DND-41 (cell line): ENCODE data around the gene NIM1K.

Experiments used
- ATAC-seq: fragments of 200-7000 bp; cut with Tn5 transposase; 3 replicates; pipeline ENCODE4 v1.9.1; 2021; ENCODE audit warnings: low read depth; ENCODE audit not compliant: insufficient read depth
- DNase-seq: peaks from one replicate; pipeline ENCODE4 v3.0.0-alpha.2; 2020
- H2AFZ ChIP-seq: 2 replicates; pipeline ENCODE4 v1.6.0; 2012; ENCODE audit warnings: low read depth, low read length
- H3K27ac ChIP-seq: 2 replicates; pipeline ENCODE4 v1.5.1; 2012; ENCODE audit warnings: low read length, inconsistent platforms
- H3K27me3 ChIP-seq: fragments of 200-600 bp; sonication (generic); 2 replicates; pipeline ENCODE4 v1.6.0; 2012; ENCODE audit warnings: low read length, mild to moderate bottlenecking, inconsistent platforms; ENCODE audit not compliant: insufficient read depth, poor library complexity
- H3K36me3 ChIP-seq: 2 replicates; pipeline ENCODE4 v1.5.1; 2012; ENCODE audit warnings: low read length, inconsistent platforms; ENCODE audit not compliant: insufficient read depth
- H3K4me1 ChIP-seq: 2 replicates; pipeline ENCODE4 v1.5.1; 2012; ENCODE audit warnings: mild to moderate bottlenecking, low read length; ENCODE audit not compliant: insufficient read depth
- H3K4me2 ChIP-seq: 2 replicates; pipeline ENCODE4 v1.6.0; 2012; ENCODE audit warnings: mild to moderate bottlenecking, moderate library complexity, low read length, inconsistent platforms; ENCODE audit not compliant: insufficient read depth
- H3K4me3 ChIP-seq, 2 experiments: fragments of 200-600 bp in 1 of 2; shearing (Covaris generic) in 1 of 2; 2 replicates each; pipeline ENCODE4 v1.5.1; 2012 to 2016; ENCODE audit warnings: inconsistent platforms in 2 of 2, low read length in 2 of 2, mild to moderate bottlenecking in 2 of 2, low read depth in 1 of 2, moderate library complexity in 1 of 2
- H3K79me2 ChIP-seq: 2 replicates; pipeline ENCODE4 v1.6.0; 2012; ENCODE audit warnings: low read length, inconsistent platforms; ENCODE audit not compliant: insufficient read depth
- H3K9ac ChIP-seq: 2 replicates; pipeline ENCODE4 v1.6.0; 2012; ENCODE audit warnings: low read depth, mild to moderate bottlenecking, inconsistent platforms, low read length, moderate library complexity
- H3K9me3 ChIP-seq: 2 replicates; pipeline ENCODE4 v1.5.1; 2012; ENCODE audit warnings: low read length, moderate library complexity, mild to moderate bottlenecking, inconsistent platforms; ENCODE audit not compliant: insufficient read depth, severe bottlenecking
- H4K20me1 ChIP-seq: 2 replicates; pipeline ENCODE4 v1.6.0; 2012; ENCODE audit warnings: low read length; ENCODE audit not compliant: insufficient read depth
- EZH2 ChIP-seq: IDR thresholded peaks from 3 replicates; pipeline ENCODE4 v1.6.1; 2012; ENCODE audit warnings: borderline replicate concordance, low read depth, mild to moderate bottlenecking, moderate library complexity, low read length, inconsistent platforms; ENCODE audit not compliant: severe bottlenecking
- TF ChIP-seq, protein P1 (sequence below): IDR thresholded peaks from 2 replicates; pipeline ENCODE4 v1.5.1; 2012; ENCODE audit warnings: borderline replicate concordance, low read length, moderate library complexity, mild to moderate bottlenecking; ENCODE audit not compliant: poor library complexity, severe bottlenecking; ENCODE audit errors: extremely low read depth

NIM1K gene

DNA sequence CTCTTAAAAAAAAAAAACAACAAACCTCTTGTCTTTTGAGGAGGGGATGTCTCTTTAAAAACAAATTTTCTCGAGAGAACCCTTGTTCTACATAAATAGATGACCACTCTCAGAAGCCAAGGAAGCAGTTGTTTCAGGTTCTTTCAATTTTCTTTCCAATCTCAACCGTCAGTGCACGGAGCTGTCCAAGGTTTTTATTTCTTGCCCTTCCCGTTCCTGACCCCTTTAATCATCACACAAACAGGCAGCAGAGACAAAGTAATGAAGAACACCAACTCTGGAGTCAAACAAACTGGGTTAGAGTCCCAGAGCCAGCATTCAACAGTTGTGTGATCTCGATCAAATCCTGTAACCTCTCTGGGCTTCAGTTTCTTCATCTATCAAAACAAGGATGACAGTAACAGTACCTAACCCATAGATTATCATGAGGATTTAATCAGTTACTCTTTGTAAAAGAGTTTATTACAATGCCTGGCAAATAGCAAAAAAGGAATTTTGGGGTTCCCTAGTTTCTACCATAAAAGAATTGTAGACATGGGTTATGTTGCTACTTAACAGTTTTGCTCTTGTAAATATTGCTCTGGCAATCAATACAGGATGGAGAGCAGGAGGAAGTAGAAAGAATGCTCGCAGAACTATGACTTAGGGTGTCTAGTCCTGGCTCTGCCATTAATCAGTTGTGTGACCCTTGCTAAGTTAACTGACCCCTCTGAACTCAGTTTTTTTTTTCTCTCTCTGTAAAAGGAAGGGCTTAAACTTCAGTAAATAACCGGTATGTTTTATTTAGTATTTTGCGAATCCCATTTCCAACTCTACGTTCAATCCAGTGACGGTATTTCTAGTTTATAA lies 1.0 kb upstream of the NIM1K start:
- no peak overlapping the region for H3K9ac ChIP-seq
- H4K20me1 ChIP-seq, result no peaks in the 10 kb centered on the region
- DNase-seq, result no peak
- no peaks in the 10 kb centered on the region for H3K9me3 ChIP-seq
- H3K79me2 ChIP-seq, result no peaks in the 10 kb centered on the region
- TF ChIP-seq EZH2, result no peak
- TF ChIP-seq, protein P1, sequence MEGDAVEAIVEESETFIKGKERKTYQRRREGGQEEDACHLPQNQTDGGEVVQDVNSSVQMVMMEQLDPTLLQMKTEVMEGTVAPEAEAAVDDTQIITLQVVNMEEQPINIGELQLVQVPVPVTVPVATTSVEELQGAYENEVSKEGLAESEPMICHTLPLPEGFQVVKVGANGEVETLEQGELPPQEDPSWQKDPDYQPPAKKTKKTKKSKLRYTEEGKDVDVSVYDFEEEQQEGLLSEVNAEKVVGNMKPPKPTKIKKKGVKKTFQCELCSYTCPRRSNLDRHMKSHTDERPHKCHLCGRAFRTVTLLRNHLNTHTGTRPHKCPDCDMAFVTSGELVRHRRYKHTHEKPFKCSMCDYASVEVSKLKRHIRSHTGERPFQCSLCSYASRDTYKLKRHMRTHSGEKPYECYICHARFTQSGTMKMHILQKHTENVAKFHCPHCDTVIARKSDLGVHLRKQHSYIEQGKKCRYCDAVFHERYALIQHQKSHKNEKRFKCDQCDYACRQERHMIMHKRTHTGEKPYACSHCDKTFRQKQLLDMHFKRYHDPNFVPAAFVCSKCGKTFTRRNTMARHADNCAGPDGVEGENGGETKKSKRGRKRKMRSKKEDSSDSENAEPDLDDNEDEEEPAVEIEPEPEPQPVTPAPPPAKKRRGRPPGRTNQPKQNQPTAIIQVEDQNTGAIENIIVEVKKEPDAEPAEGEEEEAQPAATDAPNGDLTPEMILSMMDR, result no peak
- H3K36me3 ChIP-seq, result no peaks in the 10 kb centered on the region
- no peak overlapping the region for H3K4me3 ChIP-seq
- H3K27ac ChIP-seq, result no peak overlapping the region
- no peaks in the 10 kb centered on the region for H3K4me1 ChIP-seq
- no peak for ATAC-seq
- no peak overlapping the region for H3K4me2 ChIP-seq
- no peak overlapping the region for H2AFZ ChIP-seq
- H3K27me3 ChIP-seq, result no peaks in the 10 kb centered on the region

DNA sequence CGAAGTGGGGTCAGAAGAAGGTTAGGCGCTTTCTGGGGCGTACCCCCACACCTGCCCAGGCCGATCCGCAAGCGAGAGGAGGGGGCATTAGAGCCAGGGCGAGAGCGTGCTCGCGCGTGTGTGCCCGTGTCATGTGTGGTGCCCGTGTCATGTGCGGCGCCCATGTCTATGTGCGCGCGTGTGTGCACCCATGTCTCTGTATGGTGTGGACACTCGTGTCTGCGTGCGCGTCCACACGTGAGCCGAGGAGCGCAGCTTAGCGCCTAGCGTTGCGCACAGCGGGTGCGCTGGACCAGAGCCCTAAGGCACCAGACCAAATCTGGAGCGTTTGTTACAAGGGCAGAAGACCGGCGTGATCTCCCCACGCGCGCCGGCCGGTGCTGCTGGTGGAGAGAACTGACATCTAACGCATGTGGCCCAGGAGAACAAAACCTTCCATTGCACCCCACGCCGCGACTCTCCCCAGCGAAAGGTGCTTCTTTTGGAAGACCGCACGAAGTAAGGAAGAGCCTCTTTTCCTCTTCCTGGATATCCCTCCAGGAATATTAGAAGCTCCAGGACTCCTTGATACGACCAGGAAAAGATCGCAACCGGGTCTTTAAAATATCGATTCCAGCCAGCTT lies 644 bp downstream of the NIM1K start:
- DNase-seq, result no peak
- Histone ChIP-seq H3K27me3 (no peaks in the 10 kb centered on the region), H3K4me3 (no peak overlapping the region), H3K36me3 (no peaks in the 10 kb centered on the region), H3K79me2 (no peaks in the 10 kb centered on the region), H3K9ac (no peak overlapping the region), H3K9me3 (no peaks in the 10 kb centered on the region), H4K20me1 (no peaks in the 10 kb centered on the region), H3K4me2 (no peak overlapping the region), H3K4me1 (no peaks in the 10 kb centered on the region), H3K27ac (no peak overlapping the region), H2AFZ (no peak overlapping the region)
- no peak for TF ChIP-seq EZH2
- TF ChIP-seq, protein P1, result no peak
- no peak for ATAC-seq

DNA sequence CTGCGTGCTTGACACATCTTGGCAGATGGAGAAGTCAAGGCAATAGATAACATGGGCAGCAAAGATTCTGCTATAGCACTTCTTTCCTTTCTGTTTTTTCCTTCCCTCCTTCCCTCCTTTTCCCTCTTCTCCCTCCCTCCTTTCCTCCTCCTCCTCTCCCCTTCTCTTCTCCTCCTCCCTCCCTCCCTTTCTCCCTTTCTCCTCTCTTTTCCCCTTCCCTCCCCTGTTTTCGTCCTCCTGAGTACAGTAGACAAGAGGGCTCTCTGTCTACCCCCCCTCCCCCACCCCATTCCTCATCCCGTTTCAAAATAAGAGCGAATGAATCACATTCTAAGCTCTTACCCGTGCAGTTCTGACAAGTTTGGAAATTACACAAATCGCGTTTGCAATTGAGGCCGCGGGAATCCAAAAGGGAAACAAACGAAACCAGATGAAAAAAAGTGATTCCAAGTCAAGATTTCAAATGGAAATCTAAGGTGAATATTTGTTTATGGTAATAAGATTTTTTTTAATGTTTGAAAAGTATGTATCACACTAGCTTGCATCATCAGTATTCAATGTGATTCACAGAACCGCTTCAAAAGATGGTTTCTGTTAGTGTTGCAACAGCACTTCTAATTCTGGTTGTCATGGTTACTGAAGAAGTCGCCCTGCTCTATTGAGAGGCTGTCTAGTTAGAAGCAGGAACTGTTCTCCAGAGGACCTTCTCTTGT lies 1.3 kb downstream of the NIM1K start:
- no peak overlapping the region for H3K27ac ChIP-seq
- no peak for TF ChIP-seq EZH2
- TF ChIP-seq, protein P1, result no peak
- H3K4me2 ChIP-seq, result no peak overlapping the region
- no peaks in the 10 kb centered on the region for H3K36me3 ChIP-seq
- ATAC-seq (no peak; the same call in 2 of the 3 replicates), DNase-seq (no peak)
- no peaks in the 10 kb centered on the region for H4K20me1 ChIP-seq
- H3K79me2 ChIP-seq, result no peaks in the 10 kb centered on the region
- no peaks in the 10 kb centered on the region for H3K9me3 ChIP-seq
- no peaks in the 10 kb centered on the region for H3K4me1 ChIP-seq
- H3K4me3 ChIP-seq, result no peak overlapping the region
- no peak overlapping the region for H2AFZ ChIP-seq
- H3K9ac ChIP-seq, result no peak overlapping the region
- H3K27me3 ChIP-seq, result no peaks in the 10 kb centered on the region
